ENCODE data around the gene BTAF1. TPM values are rescaled to one million over a fixed set of nuclear protein-coding genes. Genes with fewer than 3 reads are reported as not detected.

BTAF1 gene
- total RNA-seq, 1 experiment from 2014 or later = 42.5 TPM

DNA sequence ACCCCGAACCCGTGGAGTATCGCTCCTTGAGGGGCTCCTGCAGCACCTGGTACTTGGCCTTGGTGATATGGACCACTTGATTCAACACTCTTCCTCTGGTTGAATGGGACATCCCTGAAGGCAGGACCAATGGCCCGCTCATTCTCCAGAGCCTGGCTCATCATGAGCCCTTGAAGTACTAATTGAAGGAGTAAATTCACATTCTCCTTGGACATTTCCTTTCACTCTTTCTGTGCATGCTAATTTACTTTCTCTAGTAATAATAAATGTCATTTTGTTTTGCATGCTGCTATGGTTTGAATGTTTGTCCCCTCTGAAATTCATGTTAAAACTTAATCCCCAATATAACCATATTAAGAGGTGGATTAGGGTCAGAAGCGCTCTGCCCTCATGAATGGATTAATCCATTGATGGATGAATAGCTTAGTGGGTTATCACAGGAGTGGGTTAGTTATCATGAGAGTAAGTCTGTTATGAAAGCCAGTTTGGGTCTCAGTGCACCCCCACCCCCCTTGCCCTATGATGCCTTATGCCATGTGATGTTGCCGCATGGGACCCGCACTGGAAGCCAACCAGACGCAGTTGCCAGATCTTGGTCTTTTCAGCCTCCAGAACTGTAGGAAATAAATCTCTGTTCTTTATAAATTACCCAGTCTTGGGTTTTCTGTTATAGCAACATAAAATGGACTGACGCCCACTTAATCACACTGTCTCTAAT, 38.0 kb upstream of the BTAF1 start:
- Histone ChIP-seq H3K4me1 (ENCODE audit: control insufficient read depth in 1 of 2, insufficient read depth in 2 of 2, low read length in 2 of 2) (no peaks in the 10 kb centered on the region), H3K79me2 (ENCODE audit: insufficient read depth, low read length) (no peaks in the 10 kb centered on the region), H2AFZ (ENCODE audit: low read depth, low read length, poor library complexity, severe bottlenecking) (no peak overlapping the region), H4K20me1 (ENCODE audit: insufficient read depth) (no peaks in the 10 kb centered on the region), H3K9me2 (ENCODE audit: insufficient read depth) (no peaks in the 10 kb centered on the region), H3K27me3 (ENCODE audit: insufficient read depth, low read length) (no peaks in the 10 kb centered on the region), H3K4me2 (ENCODE audit: low read length) (no peak overlapping the region), H3K27ac (ENCODE audit: low read depth, low read length) (no peak overlapping the region), H3K4me3 (replicated peaks in 1 of 2; ENCODE audit: low read depth in 1 of 2, low read length in 2 of 2) (no peak overlapping the region), H3K9ac (ENCODE audit: low read length) (no peak overlapping the region), H3K36me3 (ENCODE audit: control insufficient read depth in 1 of 2, insufficient read depth in 2 of 2, low read length in 2 of 2) (no peaks in the 10 kb centered on the region), H3K9me3 (ENCODE audit: control insufficient read depth in 1 of 2, insufficient read depth in 1 of 2, low read depth in 1 of 2, low read length in 2 of 2) (no peaks in the 10 kb centered on the region)
- BruUV-seq (replicated peaks) = no TSS peak
- ChIA-PET POLR2A (no interaction called here), CTCF (no interaction called here), RAD21 (ENCODE audit: low non-redundant PET in 1 of 2, low total read pairs in 2 of 2, uncharacterized antibody in 2 of 2, unreplicated experiment in 2 of 2) (no interaction called here)
- ATAC-seq = no peak
- intact Hi-C loops (cut with micrococcal nuclease) = no loop called here
- TF ChIP-seq ZNF274 (IDR thresholded peaks at IDR 0.05; ENCODE audit: low read depth, low read length) (no peak), CTCF (IDR thresholded peaks at IDR 0.05 in 2 of 3, conservative IDR thresholded peaks at IDR 0.05 in 1 of 3; ENCODE audit: borderline replicate concordance in 1 of 3, insufficient read depth in 1 of 3, low read depth in 2 of 3, low read length in 2 of 3) (no peak), SRF (IDR thresholded peaks at IDR 0.05; ENCODE audit: low read depth) (no peak), ZFX (IDR thresholded peaks at IDR 0.05) (no peak), EGR1 (IDR thresholded peaks at IDR 0.05; ENCODE audit: low read depth) (no peak), POLR2AphosphoS5 (IDR thresholded peaks at IDR 0.05; ENCODE audit: low read depth, low read length) (no peak), SP1 (IDR thresholded peaks at IDR 0.05; ENCODE audit: low read depth) (no peak), RAD21 (IDR thresholded peaks at IDR 0.05; ENCODE audit: low read depth) (no peak), EZH2 (IDR thresholded peaks at IDR 0.05) (no peak), EZH2phosphoT487 (IDR thresholded peaks at IDR 0.05; ENCODE audit: borderline replicate concordance) (no peak), CEBPB (IDR thresholded peaks at IDR 0.05; ENCODE audit: low read depth) (no peak), CBX3 (IDR thresholded peaks at IDR 0.05; ENCODE audit: low read depth) (no peak)
- DNase-seq (ENCODE audit: low read depth, low spot score) = no peak
